ENCODE results near the gene HCN2. TPM values are rescaled to one million over a fixed set of nuclear protein-coding genes. Genes with fewer than 3 reads are reported as not detected.

HCN2 gene
- total and polyA plus RNA-seq, 7 donors: 0.04 to 0.13 (median 0.07) TPM; not detected in 3

GRCh38 chr19:615619-616018, 25.9 kb downstream of the HCN2 start:
- DNase-seq: no peak
- H3K4me3 ChIP-seq: no peak overlapping the region
- H3K9me3 ChIP-seq: no peaks in the 10 kb centered on the region
- H3K4me1 ChIP-seq: no peaks in the 10 kb centered on the region
- intact Hi-C loops (cut with DNase I): no loop called here
- TF ChIP-seq, protein P1, sequence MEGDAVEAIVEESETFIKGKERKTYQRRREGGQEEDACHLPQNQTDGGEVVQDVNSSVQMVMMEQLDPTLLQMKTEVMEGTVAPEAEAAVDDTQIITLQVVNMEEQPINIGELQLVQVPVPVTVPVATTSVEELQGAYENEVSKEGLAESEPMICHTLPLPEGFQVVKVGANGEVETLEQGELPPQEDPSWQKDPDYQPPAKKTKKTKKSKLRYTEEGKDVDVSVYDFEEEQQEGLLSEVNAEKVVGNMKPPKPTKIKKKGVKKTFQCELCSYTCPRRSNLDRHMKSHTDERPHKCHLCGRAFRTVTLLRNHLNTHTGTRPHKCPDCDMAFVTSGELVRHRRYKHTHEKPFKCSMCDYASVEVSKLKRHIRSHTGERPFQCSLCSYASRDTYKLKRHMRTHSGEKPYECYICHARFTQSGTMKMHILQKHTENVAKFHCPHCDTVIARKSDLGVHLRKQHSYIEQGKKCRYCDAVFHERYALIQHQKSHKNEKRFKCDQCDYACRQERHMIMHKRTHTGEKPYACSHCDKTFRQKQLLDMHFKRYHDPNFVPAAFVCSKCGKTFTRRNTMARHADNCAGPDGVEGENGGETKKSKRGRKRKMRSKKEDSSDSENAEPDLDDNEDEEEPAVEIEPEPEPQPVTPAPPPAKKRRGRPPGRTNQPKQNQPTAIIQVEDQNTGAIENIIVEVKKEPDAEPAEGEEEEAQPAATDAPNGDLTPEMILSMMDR (IDR thresholded peaks at IDR 0.05): no peak
- peak; percentile 16 to 60 (median 36) for ATAC-seq
- 25 to 31% (median 28%) methylated on average over 28 to 33 of the region's 33 CpGs for WGBS, 3 donors
- peaks cover 0 to 7% (median 0%) of the 10 kb centered on the region in 3 donors for H3K27me3 ChIP-seq (ENCODE audit: insufficient read depth in 3 of 3, low read length in 2 of 3)
- peaks cover 22 to 36% of the 10 kb centered on the region in 2 donors for H3K36me3 ChIP-seq (ENCODE audit: insufficient read depth in 1 of 2, low read depth in 1 of 2)
- H3K27ac ChIP-seq: no peak overlapping the region

DNA sequence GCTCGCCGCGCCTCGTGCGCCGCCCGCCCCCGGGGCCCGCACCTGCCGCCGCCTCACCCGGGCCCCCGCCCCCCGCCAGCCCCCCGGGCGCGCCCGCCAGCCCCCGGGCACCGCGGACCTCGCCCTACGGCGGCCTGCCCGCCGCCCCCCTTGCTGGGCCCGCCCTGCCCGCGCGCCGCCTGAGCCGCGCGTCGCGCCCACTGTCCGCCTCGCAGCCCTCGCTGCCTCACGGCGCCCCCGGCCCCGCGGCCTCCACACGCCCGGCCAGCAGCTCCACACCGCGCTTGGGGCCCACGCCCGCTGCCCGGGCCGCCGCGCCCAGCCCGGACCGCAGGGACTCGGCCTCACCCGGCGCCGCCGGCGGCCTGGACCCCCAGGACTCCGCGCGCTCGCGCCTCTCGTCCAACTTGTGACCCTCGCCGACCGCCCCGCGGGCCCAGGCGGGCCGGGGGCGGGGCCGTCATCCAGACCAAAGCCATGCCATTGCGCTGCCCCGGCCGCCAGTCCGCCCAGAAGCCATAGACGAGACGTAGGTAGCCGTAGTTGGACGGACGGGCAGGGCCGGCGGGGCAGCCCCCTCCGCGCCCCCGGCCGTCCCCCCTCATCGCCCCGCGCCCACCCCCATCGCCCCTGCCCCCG, 26.5 kb downstream of the HCN2 start:
- no peak for DNase-seq
- peaks cover 22 to 40% of the 10 kb centered on the region in 2 donors for H3K36me3 ChIP-seq (ENCODE audit: insufficient read depth in 1 of 2, low read depth in 1 of 2)
- no peak overlapping the region for H3K27ac ChIP-seq
- ATAC-seq: peak in 1 of 4 donors; percentile 14
- H3K9me3 ChIP-seq: no peaks in the 10 kb centered on the region
- TF ChIP-seq, protein P1 (IDR thresholded peaks at IDR 0.05): no peak
- intact Hi-C loops (cut with DNase I): no loop called here
- no peaks in the 10 kb centered on the region for H3K4me1 ChIP-seq
- WGBS, 3 donors: 12 to 28% (median 13%) methylated on average over 20 to 89 of the region's 97 CpGs
- peaks cover 0 to 7% (median 0%) of the 10 kb centered on the region in 3 donors for H3K27me3 ChIP-seq (ENCODE audit: insufficient read depth in 3 of 3, low read length in 2 of 3)
- H3K4me3 ChIP-seq: no peak overlapping the region

DNA sequence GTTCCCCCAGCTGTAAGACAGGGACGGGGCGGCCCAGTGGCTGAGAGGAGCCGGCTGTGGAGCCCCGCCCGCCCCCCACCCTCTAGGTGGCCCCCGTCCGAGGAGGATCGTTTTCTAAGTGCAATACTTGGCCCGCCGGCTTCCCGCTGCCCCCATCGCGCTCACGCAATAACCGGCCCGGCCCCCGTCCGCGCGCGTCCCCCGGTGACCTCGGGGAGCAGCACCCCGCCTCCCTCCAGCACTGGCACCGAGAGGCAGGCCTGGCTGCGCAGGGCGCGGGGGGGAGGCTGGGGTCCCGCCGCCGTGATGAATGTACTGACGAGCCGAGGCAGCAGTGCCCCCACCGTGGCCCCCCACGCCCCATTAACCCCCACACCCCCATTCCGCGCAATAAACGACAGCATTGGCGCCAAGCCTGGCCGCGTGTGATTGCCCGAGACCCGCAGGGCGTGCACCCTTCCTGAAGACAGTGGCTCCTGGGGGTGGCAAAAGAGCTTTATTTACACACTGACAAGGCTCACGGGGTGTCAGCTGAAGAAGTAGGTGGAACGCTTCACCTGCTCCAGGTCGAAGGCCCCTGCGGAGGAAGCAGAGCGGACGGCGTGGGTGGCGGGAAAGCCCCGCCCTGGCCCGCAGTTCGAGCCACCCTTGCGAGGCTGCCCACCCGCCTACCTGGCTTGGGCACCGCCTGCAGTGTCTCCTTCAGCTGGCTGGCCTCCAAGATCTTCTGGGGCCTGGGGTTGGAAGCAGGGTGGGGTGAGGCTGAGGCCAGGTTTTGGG, 27.3 kb downstream of the HCN2 start:
- ATAC-seq: peak in 2 of 4 donors; percentile 10 to 21

GRCh38 chr19:617551-618246, 28.0 kb downstream of the HCN2 start:
- peaks cover 22 to 55% of the 10 kb centered on the region in 2 donors for H3K36me3 ChIP-seq (ENCODE audit: insufficient read depth in 1 of 2, low read depth in 1 of 2)
- DNase-seq (no peak), ATAC-seq (no peak)
- TF ChIP-seq, protein P1 (IDR thresholded peaks at IDR 0.05): no peak
- intact Hi-C loops (cut with DNase I): no loop called here
- peaks cover 0 to 7% (median 0%) of the 10 kb centered on the region in 3 donors for H3K27me3 ChIP-seq (ENCODE audit: insufficient read depth in 3 of 3, low read length in 2 of 3)
- no peak overlapping the region for H3K27ac ChIP-seq
- H3K4me1 ChIP-seq: no peaks in the 10 kb centered on the region
- no peaks in the 10 kb centered on the region for H3K9me3 ChIP-seq
- 88 to 89% (median 88%) methylated on average over 27 to 29 of the region's 29 CpGs for WGBS, 3 donors
- H3K4me3 ChIP-seq: no peak overlapping the region

More for the DNA sequence above, 27.3 kb downstream of the HCN2 start:
- 84 to 88% (median 87%) methylated on average over 54 to 58 of the region's 58 CpGs for WGBS, 3 donors
- no peak for DNase-seq
- Histone ChIP-seq H3K27ac (no peak overlapping the region), H3K4me1 (no peaks in the 10 kb centered on the region), H3K4me3 (no peak overlapping the region), H3K36me3 (ENCODE audit: insufficient read depth in 1 of 2, low read depth in 1 of 2) (peaks cover 22 to 47% of the 10 kb centered on the region in 2 donors), H3K9me3 (no peaks in the 10 kb centered on the region), H3K27me3 (ENCODE audit: insufficient read depth in 3 of 3, low read length in 2 of 3) (peaks cover 0 to 7% (median 0%) of the 10 kb centered on the region in 3 donors)
- TF ChIP-seq, protein P1 (IDR thresholded peaks at IDR 0.05): no peak
- intact Hi-C loops (cut with DNase I): no loop called here
